ENCODE measurements around the gene NAE1.
A peak's percentile ranks its signal among the peaks of the same experiment; 100 is the strongest.

Gene NAE1

DNA sequence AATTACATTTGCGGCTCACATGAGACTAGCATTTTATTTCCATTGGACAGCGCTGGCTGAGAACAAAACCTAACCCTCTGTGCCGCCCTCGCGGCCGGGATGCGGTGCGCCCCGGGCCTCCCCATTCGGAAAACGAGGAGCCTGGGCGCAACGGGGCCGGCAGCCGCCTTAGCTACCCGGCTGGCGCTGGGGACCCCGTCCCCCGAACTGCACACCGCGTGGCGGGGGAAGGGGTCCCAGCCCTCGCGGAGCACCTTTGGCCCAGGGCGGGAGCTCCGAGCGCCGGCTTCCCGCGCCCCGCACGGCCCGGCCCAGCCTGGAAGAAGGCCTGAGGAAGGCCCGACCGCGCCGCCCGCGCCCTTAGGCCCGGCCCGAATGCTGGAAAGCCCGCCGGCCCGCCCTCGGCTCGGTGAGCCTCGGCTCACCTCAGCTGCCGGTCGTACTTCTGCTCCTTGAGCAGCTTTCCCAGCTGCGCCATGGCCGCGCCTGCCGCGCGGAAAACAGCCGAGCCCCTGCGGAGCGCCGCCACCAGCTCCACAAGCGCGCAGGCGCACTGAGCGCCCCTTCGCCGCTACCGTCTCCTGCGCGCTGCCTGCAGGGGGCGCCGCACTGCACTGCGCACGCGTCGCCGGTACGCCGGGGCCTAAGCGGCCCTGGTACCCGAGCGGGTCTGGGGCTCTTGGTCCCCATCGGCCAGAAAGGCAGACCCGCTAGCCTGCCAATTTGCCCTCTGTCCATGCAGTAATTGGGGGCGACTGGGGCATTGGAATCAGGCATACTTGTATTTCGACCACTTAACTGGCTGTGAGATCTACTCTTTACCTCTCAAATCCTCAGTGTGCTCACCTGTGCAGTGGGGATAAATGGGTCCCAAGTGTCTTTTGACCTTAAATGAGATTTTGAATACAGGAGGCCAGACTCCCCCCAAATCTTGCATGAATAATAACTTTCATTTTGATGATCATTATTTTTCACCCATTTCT, at the start of gene NAE1:
Gene NAE1, minus strand, starts transcription at position 555 of the 983 bp plus-strand sequence. Its CDS starts 77 bp downstream, at position 478.
- intact Hi-C loops (cut with DNase I; ENCODE audit: low total_unique reads) = loop anchor here (5.0 to 10.0 kb wide), 2 partner anchors 37 to 176 kb away; no protein-coding TSS in a partner anchor

DNA sequence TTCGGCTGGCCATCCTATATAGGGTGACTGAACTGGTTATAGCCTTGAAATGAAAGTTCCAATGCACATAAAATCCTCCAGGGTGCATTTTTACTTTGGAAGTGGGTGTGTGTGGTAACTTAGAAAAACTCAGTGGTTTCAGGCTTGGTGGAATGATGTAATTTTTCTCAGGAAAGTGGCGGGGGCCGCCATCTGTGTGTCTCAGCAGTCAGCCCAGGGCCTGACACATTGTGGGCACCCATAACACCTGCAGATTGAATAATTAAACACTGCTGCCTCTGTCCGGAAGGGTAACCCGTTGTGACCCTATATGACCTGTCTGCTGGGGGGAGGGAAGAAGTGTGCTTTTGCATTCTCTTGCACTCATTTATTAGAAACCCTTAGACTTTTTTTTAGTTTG, 47.3 kb upstream of the NAE1 start:
- TF ChIP-seq, protein P1, sequence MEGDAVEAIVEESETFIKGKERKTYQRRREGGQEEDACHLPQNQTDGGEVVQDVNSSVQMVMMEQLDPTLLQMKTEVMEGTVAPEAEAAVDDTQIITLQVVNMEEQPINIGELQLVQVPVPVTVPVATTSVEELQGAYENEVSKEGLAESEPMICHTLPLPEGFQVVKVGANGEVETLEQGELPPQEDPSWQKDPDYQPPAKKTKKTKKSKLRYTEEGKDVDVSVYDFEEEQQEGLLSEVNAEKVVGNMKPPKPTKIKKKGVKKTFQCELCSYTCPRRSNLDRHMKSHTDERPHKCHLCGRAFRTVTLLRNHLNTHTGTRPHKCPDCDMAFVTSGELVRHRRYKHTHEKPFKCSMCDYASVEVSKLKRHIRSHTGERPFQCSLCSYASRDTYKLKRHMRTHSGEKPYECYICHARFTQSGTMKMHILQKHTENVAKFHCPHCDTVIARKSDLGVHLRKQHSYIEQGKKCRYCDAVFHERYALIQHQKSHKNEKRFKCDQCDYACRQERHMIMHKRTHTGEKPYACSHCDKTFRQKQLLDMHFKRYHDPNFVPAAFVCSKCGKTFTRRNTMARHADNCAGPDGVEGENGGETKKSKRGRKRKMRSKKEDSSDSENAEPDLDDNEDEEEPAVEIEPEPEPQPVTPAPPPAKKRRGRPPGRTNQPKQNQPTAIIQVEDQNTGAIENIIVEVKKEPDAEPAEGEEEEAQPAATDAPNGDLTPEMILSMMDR (IDR thresholded peaks at IDR 0.05) = no peak
- intact Hi-C loops (cut with DNase I; ENCODE audit: low total_unique reads) = loop anchor here (10.0 kb wide), 1 partner anchor 333 kb away; no protein-coding TSS in a partner anchor
- Histone ChIP-seq H3K36me3 (no peaks in the 10 kb centered on the region), H3K4me1 (peaks cover 4 to 39% (median 22%) of the 10 kb centered on the region in 4 donors), H3K4me3 (no peak overlapping the region), H3K9me3 (no peaks in the 10 kb centered on the region), H3K27me3 (no peaks in the 10 kb centered on the region), H3K27ac (no peak overlapping the region)
- no peak for DNase-seq

More for the DNA sequence above, at the start of gene NAE1:
- H3K27ac ChIP-seq = peak within 1 kb of the TSS; percentile 91 to 97
- no peaks in the 10 kb centered on the region for H3K27me3 ChIP-seq
- peaks cover 5 to 23% (median 19%) of the 10 kb centered on the region in 3 donors for H3K36me3 ChIP-seq
- TF ChIP-seq, protein P1 (IDR thresholded peaks at IDR 0.05) = peak; percentile 97
- peaks cover 0 to 21% (median 15%) of the 10 kb centered on the region in 4 donors for H3K4me1 ChIP-seq
- DNase-seq = peak; percentile 71 to 89
- H3K9me3 ChIP-seq = no peaks in the 10 kb centered on the region
- H3K4me3 ChIP-seq = peak within 1 kb of the TSS; percentile 75 to 96

DNA sequence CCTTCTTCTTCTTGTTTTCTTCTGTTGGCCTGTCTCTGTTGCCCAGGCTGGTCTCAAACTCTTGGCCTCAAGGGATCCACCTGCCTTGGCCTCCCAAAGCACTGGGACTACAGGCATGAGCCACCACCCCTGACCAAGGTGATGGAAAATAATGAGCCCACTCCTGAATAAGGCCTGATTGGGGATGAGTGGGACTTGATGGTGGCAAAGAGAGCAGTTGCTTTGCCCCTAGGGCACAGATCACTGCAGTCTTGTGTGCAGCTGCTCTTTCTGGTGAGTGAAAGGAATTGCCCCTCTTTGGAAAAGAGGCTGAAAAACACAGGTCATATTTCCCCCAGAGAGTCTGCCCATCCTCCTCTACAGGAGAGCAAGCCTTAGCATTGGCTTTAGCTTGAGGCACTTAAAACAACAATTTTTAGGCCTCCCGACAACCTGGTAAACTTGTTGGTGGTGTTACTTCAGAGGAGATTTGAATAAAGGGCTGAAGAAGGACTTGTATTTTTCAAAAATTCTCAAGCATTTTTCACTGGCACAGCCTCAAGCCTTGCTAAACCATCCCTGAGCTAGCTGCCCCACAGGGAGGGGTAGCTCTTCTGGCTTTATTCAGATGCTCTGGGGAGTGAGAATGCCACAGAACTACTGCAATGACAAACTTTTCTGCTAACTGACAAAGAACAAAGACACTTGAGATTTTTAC, 43.5 kb upstream of the NAE1 start:
- H3K4me3 ChIP-seq = no peak overlapping the region
- no peaks in the 10 kb centered on the region for H3K36me3 ChIP-seq
- TF ChIP-seq, protein P1 (IDR thresholded peaks at IDR 0.05) = no peak
- H3K27me3 ChIP-seq = no peaks in the 10 kb centered on the region
- H3K9me3 ChIP-seq = no peaks in the 10 kb centered on the region
- intact Hi-C loops (cut with DNase I; ENCODE audit: low total_unique reads) = loop anchor here (10.0 kb wide), 1 partner anchor 329 kb away; no protein-coding TSS in a partner anchor
- H3K4me1 ChIP-seq = peaks cover 0 to 23% (median 13%) of the 10 kb centered on the region in 4 donors
- H3K27ac ChIP-seq = peak overlapping the region; percentile 36 to 68
- no peak for DNase-seq

DNA sequence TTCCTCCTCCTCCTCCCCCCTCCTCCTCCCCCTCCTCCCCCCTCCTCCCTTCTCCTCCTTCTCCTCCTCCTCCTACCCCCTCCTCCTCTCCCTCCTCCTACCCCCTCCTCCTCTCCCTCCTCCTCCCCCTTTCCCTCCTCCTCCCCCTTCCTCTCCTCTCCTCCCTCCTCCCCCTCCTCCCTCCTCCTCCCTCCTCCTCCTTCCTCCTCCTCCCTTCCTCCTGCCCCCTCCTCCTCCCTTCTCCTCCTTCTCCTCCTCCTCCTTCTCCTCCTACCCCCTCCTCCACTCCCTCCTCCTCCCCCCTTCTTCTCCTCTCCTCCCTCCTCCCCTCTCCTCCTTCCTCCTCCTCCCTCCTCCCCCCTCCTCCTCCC, 42.9 kb upstream of the NAE1 start:
- intact Hi-C loops (cut with DNase I; ENCODE audit: low total_unique reads) = loop anchor here (10.0 kb wide), 1 partner anchor 329 kb away; no protein-coding TSS in a partner anchor
- Histone ChIP-seq H3K9me3 (no peaks in the 10 kb centered on the region), H3K27ac (peak overlapping the region; percentile 68 to 75), H3K27me3 (no peaks in the 10 kb centered on the region), H3K36me3 (no peaks in the 10 kb centered on the region), H3K4me1 (peaks cover 0 to 23% (median 13%) of the 10 kb centered on the region in 4 donors), H3K4me3 (no peak overlapping the region)
- no peak for DNase-seq
- TF ChIP-seq, protein P1 (IDR thresholded peaks at IDR 0.05) = no peak

DNA sequence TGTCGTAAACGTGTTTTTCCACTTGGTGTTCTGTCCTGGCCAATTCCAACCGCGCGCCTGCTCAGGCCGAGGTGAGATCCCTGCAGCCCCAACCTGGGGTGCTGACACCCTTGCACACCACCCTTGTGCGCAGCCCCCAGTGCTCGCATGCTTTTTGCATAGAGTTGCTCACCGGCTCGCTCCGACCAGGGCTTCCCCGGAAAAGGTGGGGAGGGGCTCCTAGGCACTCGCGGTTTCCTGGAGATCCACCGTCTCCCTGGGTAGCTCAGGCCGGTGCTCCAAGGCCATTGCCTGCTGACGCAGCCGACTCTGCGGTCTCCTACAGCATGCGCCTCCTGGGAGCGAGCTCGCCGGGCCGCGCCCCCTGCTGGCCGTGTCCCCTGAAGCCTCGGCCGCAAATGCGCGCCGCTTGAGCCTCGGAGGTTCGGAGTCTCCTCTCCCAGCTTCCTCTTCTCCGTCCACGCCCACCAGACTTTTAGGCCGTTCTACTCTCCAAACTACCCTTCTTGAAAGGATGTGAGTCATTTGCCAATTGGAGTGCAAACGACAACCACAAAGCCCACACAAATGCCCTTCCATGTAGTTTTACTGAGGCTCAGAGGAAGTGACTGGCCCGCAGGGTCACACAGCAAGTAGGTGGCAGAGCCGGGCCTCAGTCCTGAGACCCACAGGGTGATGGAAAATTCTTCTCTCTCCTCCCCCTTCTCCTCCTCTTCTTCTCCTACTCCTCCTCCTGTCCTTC, 42.3 kb upstream of the NAE1 start:
- Histone ChIP-seq H3K36me3 (no peaks in the 10 kb centered on the region), H3K4me1 (peaks cover 0 to 23% (median 13%) of the 10 kb centered on the region in 4 donors), H3K9me3 (no peaks in the 10 kb centered on the region), H3K27me3 (no peaks in the 10 kb centered on the region), H3K4me3 (peak overlapping the region; percentile 37 to 45), H3K27ac (peak overlapping the region; percentile 68 to 75)
- TF ChIP-seq, protein P1 (IDR thresholded peaks at IDR 0.05) = peak; percentile 92 to 93
- intact Hi-C loops (cut with DNase I; ENCODE audit: low total_unique reads) = loop anchor here (10.0 kb wide), 1 partner anchor 328 kb away; no protein-coding TSS in a partner anchor
- peak; percentile 88 to 95 for DNase-seq
